ENCODE results near the gene TBC1D32.
"Not testable (repeated sequence)": the region's sequence is repeated elsewhere in the genome, so short reads cannot be mapped to it uniquely, and the experiment has no call there.

The TBC1D32 gene

DNA sequence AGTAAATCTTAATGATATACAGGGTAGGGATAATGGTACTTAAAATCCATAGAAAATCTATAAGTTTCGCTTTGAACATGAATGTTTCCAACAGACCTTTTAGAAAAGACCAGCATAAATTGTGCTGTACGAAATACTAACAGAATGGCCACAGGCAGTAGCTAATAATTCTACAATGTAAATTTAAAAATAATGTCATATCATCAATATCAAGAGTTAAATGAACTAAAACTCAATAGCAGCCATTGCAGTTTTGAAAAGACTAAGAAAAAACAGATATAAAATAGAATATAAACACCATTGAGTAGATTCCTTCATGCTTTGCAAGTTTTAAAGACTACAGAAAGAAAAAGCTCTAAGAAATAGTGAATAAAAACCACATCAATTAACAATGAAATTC is 14.7 kb downstream of the TBC1D32 start:
- no peak for DNase-seq (ENCODE audit: low spot score)

DNA sequence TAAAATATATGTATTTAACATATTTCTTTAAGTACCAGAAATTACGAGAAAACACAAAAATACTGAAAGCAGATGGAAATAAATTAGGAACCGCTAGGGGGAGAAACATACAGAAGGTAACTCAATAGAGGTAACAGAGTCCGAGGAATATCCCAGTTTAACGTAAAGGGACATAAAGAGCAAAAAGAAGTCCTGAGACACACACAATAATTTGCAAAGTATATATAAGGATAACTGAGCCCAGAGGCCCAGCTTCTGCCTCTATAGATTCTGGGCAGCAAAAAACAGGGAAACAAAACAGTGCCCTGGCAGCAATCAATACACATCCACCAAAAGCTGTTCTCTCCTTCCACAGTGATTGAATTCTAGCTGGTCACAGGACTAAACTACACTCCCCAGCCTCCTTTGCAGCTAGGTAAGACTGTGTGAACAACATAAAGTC is 15.1 kb downstream of the TBC1D32 start:
- no peak for DNase-seq (ENCODE audit: low spot score)

DNA sequence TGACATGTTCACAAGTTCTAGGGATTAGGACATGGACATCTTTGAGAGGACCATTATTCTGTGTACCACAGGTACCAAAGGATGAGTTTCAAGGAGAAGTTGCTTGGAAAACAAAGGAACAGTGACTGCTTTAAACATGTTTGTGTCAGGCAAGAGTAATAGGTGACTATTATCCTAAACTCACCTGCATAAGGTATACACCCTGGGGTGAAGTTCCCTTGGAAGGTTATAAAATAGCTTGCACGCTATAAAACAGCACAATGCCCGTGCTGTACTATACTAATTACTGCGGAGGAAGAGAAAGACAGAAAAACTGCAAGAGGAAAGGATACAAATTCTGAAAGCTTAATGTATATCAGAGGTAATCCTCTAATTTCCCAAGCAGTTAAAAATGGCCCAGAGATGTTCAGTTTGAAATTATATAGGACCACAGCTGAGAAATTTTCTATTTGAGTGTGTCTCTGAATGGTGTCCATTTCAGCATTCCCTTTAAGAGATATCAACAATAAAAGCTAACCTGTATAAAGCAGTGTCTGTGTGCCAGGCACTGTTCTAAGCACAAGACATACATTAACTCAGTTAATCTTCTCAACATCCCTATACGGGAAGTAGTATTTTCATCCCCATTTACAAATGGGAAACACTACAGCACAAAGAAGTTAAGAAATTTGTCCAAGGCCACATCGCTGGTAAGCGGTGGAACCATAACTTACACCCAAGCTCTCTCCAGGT is 19.7 kb downstream of the TBC1D32 start:
- DNase-seq (ENCODE audit: low spot score), result no peak

DNA sequence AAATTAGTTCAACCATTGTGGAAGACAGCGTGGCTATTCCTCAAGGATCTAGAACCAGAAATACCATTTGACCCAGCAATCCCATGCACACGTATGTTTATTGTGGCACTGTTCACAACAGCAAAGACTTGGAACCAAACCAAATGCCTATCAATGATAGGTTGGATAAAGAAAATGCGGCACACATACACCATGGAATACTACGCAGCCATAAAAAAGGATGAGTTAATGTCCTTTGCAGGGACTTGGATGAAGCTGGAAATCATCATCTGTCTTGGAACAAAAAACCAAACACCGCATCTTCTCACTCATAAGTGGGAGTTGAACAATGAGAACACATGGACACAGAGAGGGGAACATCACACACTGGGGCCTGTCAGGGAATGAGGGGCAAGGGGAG is 22.5 kb downstream of the TBC1D32 start:
- not testable (repeated sequence) for DNase-seq (ENCODE audit: low spot score)

- DNase-seq (ENCODE audit: low spot score), result no peak
Measured at GRCh38 chr6:121310495-121310894, 23.8 kb downstream of the TBC1D32 start.

DNA sequence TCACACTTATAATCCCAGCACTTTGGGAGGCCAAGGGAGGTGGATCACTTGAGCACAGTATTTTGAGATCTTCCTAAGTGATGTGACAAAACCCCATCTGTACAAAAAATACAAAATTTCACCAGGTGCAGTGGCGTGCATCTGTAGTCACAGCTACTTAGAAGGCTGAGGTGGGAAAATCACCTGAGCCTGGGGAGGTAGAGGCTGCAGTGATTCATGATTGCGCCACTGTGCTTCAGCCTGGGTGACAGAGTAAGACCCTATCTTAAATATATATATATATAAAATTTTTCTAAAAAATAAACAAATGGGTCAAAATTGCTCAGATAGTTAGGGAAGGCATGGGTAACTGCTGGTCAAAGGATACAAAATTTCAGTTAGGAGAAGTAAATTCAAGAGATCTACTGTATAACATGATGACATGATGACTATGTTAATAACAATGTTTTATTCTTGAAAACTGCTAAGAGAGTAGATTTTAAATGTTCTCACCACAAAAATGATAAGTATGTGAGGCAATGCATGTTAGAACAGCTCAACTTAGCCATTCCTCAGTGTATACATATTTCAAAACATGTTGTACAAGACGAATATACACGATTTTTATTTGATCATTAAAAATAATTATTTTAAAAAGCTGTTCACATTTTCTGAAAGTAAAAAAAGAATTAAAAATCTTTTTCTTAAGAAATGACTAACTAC is 24.4 kb downstream of the TBC1D32 start:
- no peak for DNase-seq (ENCODE audit: low spot score)

DNA sequence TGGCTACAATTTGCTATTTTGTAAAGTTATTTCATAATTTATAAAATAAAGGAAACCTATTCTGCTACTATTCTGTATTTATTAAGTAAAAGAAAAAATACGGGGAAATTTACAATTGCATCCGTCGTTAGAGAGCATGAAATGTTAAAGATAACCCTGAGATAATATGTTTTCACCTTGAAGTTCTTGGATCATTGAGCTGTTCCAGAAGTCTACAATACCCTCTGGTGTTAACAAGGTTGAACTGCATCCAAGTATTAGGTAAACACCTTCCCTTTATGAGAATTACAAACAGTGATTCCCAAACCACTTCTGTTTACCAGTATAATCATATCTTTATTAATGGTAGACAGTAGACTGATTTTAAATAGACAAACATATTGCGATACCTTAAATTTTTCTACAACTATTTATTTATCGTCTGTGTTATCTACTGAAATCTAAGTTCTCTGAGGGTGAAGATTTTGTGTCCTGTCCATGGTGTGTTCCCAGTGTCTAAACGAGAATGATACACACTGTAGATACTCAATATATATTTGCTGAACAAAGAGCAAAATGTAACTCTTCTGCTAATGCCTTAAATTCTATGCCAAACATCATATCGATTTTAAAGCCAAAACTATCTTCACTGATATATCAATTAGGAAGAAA is 28.2 kb downstream of the TBC1D32 start:
- DNase-seq (ENCODE audit: low spot score), result no peak

DNA sequence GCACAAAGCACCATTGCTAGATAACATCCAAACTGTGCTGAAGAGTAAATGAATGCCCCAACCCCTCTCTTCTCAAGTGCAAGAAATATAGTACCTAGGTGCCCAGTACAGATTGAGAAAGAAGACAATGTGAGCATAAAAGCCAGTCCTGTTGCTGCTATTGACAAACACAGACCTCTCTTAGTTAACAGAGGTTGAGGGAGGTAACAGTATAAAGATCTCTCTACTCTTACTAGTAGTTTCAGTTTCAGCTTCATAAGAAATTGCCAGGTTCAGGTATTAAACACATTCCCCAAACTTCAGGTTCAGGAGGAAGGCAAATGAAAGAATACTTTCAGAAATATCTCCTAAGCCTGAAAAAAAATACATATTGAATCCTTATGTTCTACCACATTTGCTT is 31.4 kb downstream of the TBC1D32 start:
- DNase-seq (ENCODE audit: low spot score), result no peak

- DNase-seq (ENCODE audit: low spot score), result not testable (repeated sequence)
Measured at GRCh38 chr6:121301156-121301555, 33.1 kb downstream of the TBC1D32 start.

- no peak for DNase-seq (ENCODE audit: low spot score)
Measured at GRCh38 chr6:121297694-121298093, 36.6 kb downstream of the TBC1D32 start.

DNA sequence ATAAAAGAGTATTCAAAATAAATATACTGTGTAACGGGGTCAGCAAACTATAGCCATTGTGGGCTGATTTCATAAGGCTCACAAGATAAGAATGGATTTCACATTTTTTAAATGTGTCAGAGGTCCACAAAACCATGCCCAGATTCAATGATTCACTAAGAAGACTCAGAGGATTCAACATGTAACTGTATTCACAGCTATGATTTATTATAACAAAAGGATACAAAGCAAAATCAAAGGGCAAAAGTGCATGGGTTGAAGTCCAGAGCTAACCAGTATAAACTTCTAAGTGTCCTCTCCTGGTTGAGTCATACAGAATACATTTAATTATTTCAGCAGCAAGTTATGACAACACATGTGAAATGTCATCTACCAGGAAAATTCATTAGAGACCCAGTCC is 49.2 kb downstream of the TBC1D32 start:
- no peak for DNase-seq (ENCODE audit: low spot score)

GRCh38 chr6:121274666-121275295 is 59.5 kb downstream of the TBC1D32 start:
- no peak for DNase-seq (ENCODE audit: low spot score)

- no peak for DNase-seq (ENCODE audit: low spot score)
Measured at GRCh38 chr6:121263742-121264141, 70.5 kb downstream of the TBC1D32 start.

- no peak for DNase-seq (ENCODE audit: low spot score)
Measured at GRCh38 chr6:121260651-121261102, 73.6 kb downstream of the TBC1D32 start.

- DNase-seq (ENCODE audit: low spot score), result no peak
Measured at GRCh38 chr6:121247386-121247785, 86.9 kb downstream of the TBC1D32 start.

DNA sequence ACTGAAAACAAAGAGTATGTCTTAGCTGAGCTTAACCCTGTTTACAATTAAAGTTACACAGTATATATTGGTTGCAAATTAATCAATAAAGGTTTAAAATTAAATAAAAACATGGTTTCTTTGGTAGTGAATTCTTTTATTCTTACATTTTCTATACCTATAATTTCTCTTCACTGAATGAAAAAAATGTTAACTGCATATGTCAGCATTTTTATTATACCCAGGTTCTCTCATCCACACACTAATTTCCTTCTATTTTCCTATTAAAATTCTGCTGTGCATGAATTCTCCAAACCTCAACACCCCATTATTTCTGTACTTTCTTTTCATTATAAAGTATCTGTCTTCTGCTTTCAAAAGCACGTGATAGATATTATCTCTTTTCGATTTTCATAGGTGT is 91.9 kb downstream of the TBC1D32 start:
- no peak for DNase-seq (ENCODE audit: low spot score)

DNA sequence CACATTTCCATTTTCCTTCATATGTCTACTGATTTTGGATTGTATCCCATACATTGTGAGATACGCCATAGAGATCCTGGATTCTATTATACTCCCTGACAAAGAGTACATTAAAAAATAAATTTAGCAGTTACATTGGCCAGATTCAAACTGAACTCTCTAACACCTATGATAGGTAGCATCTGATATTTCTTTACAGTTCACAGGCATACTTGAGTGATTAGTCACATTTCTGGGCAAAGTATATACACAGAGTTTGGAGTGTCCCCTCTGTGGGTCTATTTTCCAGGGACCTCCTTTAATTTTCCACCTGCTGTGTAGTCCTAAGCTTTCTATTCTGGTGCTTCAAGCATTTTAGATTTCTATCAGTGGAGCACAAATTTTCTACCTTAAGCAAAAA is 96.4 kb downstream of the TBC1D32 start:
- no peak for DNase-seq (ENCODE audit: low spot score)

GRCh38 chr6:121236984-121237383 is 97.3 kb downstream of the TBC1D32 start:
- DNase-seq (ENCODE audit: low spot score), result no peak

DNA sequence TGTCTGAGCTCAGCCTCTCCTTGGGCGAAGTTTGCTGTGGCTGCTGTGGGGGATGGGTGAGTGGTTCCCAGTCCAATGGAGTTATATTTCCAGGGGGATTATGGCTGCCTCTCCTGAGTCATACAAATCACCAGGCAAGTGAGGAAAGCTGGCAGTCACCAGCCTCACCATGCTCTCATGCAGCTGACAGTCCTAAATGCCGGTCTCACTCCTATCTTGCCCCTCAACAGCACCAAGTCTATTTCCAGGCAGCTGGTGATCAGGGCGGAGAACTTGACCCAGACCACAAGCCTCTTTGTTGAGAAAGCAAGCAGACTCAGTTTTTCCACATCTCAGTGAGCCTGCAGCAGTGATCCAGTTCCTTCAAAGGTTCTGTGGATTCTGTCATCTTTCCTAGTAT is 98.9 kb downstream of the TBC1D32 start:
- no peak for DNase-seq (ENCODE audit: low spot score)

DNA sequence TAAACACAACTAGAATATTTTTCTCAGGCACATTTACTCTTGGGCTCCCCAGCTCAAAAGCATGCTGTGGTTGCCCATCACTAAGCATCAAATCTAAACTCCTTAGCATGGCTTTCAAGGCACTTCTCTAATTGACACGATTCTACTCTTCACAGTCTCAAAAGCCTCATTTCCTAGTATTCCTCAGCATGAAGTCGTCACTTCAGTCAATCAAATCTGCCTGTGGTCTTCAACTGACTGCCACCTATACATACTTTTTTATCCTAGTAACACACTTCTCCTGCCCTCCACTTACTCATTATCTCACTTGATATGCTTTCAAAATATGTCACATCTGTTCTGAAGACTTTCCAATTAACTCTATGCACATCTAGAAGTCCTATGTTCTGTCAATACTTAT is 110.3 kb downstream of the TBC1D32 start:
- DNase-seq (ENCODE audit: low spot score), result no peak

DNA sequence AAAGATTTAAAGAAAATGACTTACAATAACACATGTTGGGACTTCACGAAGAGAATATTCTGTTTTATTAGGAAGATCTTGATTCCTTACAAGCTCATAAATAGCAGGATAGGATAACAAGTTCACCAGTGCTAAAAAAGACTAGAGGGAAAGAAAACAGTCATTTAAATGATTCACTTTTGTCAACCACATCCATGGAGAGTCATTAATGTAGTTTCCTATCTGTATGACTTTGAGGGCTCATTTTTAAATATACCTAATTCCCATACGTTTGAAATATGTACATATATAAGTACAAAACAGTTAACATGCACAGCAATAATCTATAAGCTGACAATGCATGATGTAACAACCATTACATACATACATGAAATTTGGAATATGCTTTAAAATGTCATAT is 111.1 kb downstream of the TBC1D32 start:
- DNase-seq (ENCODE audit: low spot score), result no peak

- no peak for DNase-seq (ENCODE audit: low spot score)
Measured at GRCh38 chr6:121222656-121223055, 111.6 kb downstream of the TBC1D32 start.

DNA sequence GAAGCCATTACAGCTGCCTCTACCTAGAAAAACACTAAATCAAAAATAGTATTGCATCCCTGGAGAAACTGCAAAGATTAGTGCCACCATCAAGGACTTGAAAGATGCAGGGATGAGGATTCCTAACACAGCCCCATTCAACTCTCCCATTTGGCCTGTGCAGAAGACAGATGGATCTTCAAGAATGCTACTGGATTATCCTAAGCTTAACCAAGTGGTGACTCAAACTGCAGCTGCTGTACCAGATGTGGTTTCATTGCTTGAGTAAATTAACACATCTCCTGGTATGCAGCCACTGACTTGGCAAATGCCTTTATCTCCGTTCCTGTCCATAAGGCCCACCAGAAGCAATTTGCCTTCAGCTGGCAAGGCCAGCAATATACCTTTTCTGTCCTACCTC is 117.4 kb downstream of the TBC1D32 start:
- DNase-seq (ENCODE audit: low spot score), result no peak
